ENCODE data around the gene STK38L. TPM values are rescaled to one million over a fixed set of nuclear protein-coding genes. Genes with fewer than 3 reads are reported as not detected.

STK38L gene
- polyA plus RNA-seq, 1 of the 3 experiments (the other 2 are of a cell fraction), result 4.7 TPM

GRCh38 chr12:27270148-27270547 is 26.1 kb downstream of the STK38L start (continued):
- no peak for TF ChIP-seq TAF1 (IDR thresholded peaks at IDR 0.05; ENCODE audit: borderline replicate concordance, low read depth, low read length)

GRCh38 chr12:27271206-27271605 is 27.1 kb downstream of the STK38L start:
- H3K36me3 ChIP-seq (replicated peaks in 1 of 2; ENCODE audit: control insufficient read depth in 1 of 2, insufficient read depth in 2 of 2, low read length in 1 of 2), result no peaks in the 10 kb centered on the region
- ChIA-PET CTCF (interaction anchor here (1.5 to 2.5 kb wide), 2 partner anchors 14 to 35 kb away, joined by 3 to 10 read pairs; no protein-coding TSS in a partner anchor), POLR2A (no interaction called here)
- no peak overlapping the region for H3K4me3 ChIP-seq (ENCODE audit: low read depth in 2 of 2, low read length in 1 of 2)
- H3K27me3 ChIP-seq (ENCODE audit: insufficient read depth), result no peaks in the 10 kb centered on the region
- no peak overlapping the region for H3K4me2 ChIP-seq
- H4K20me1 ChIP-seq (ENCODE audit: insufficient read depth), result no peaks in the 10 kb centered on the region
- TF ChIP-seq POLR2AphosphoS5 (IDR thresholded peaks at IDR 0.05; ENCODE audit: low read depth, low read length) (no peak), JUND (IDR thresholded peaks at IDR 0.05) (no peak), GATA2 (CRISPR knock-in tag; IDR thresholded peaks at IDR 0.05) (no peak), TEAD4 (IDR thresholded peaks at IDR 0.05; ENCODE audit: borderline replicate concordance, insufficient read depth) (no peak), CTCF (IDR thresholded peaks at IDR 0.05) (no peak), PBX3 (IDR thresholded peaks at IDR 0.05) (no peak), USF2 (IDR thresholded peaks at IDR 0.05; ENCODE audit: borderline replicate concordance, low read depth, low read length) (no peak), ZBTB33 (IDR thresholded peaks at IDR 0.05; ENCODE audit: borderline replicate concordance, low read depth) (no peak), NRF1 (IDR thresholded peaks at IDR 0.05; ENCODE audit: low read depth, low read length) (no peak), SIN3A (IDR thresholded peaks at IDR 0.05; ENCODE audit: borderline replicate concordance, low read depth, low read length) (no peak), MXI1 (IDR thresholded peaks at IDR 0.05; ENCODE audit: low read depth, low read length) (no peak)
- H3F3A ChIP-seq (replicated peaks; ENCODE audit: insufficient read depth), result no peaks in the 10 kb centered on the region
- H3K79me2 ChIP-seq (ENCODE audit: insufficient read depth), result peaks cover 69% of the 10 kb centered on the region
- no peaks in the 10 kb centered on the region for H3K9me3 ChIP-seq
- H3K27ac ChIP-seq (ENCODE audit: low read depth in 2 of 2, low read length in 1 of 2), result no peak overlapping the region
- 0 out of 4 replicates have a peak, but pooled peaks cover 0 to 2% of the 10 kb centered on the region in 2 experiments for H3K4me1 ChIP-seq (ENCODE audit: control insufficient read depth in 1 of 2, insufficient read depth in 2 of 2, low read depth in 1 of 2, low read length in 1 of 2)
- H3K9me2 ChIP-seq, result no peaks in the 10 kb centered on the region
- H3K9ac ChIP-seq, result no peak overlapping the region
- H2AFZ ChIP-seq (ENCODE audit: low read depth), result no peak overlapping the region
- no peak for DNase-seq
- WGBS (ENCODE audit: low lambda C conversion rate), result 95% methylated on average over 2 of the region's 2 CpGs
